ENCODE data around the gene TMEM267.
"Not testable (repeated sequence)": the region's sequence is repeated elsewhere in the genome, so short reads cannot be mapped to it uniquely, and the experiment has no call there.

TMEM267 gene, protein sequence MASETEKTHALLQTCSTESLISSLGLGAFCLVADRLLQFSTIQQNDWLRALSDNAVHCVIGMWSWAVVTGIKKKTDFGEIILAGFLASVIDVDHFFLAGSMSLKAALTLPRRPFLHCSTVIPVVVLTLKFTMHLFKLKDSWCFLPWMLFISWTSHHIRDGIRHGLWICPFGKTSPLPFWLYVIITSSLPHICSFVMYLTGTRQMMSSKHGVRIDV
- total RNA-seq = 7.3 reads per million, percentile 26 among the genes with 10 or more reads in this experiment

DNA sequence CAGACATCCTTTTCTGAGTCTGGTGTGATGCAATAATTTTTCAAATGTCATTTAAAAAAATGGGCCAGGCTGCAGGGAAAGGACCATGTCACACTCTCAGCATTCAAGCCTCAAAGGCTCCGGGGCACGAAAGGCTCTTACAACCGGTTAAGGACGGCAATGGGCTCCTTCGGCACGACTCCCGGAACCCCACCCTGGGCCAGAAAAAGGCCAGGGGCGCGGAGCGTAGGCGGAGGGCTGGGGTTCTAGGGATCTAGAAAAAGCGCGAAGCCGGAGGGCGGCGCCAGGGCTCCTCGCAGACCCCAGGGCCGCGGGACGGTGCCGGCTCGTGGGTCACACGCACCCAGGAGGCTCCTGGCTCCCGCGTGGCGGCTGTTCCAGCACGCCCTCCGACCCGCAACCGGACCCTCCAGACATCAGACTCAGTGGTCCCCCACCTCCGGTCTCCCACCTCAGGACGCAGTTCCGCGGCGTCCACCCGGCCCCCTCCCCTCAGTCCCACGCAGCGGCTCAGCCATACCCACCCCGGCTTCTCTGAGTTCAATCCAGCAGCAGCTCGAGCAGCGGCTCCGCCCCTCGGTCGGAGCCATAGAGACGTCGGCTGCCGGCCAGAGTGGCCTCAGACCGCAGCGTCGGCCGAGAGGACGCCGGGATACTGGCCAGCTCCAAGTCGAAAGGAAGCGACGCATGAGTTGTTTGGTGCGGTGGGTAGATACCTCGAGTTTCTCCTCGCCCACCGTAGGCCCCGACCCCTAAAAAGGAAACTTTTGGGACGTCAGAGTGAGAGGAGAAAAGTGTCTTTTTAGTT, at the start of gene TMEM267:
Gene TMEM267 (minus strand): TSS at position 568 of the 808 bp plus-strand sequence. CDS start 29,896 bp downstream, outside the sequence.
- peak; percentile 71 for DNase-seq

DNA sequence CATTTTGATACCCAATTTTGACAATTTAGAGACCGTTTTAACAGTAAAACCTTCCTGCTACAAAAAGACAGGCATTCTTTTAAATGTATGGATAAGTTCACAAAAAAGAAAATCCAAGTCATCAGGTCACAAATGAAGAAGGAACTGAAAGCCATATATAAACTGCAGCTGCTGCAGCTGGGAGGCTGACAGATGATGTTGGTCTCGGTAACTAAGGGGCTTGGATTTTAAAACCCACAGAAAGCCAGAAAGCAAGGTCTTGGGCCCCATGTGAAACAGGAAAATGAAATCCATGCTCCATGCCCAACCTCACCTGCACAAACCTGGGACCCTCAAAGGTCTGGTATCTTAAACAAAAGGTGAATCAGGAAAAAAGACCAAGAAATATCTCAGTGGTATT, 47.0 kb upstream of the TMEM267 start:
- no peak for DNase-seq

DNA sequence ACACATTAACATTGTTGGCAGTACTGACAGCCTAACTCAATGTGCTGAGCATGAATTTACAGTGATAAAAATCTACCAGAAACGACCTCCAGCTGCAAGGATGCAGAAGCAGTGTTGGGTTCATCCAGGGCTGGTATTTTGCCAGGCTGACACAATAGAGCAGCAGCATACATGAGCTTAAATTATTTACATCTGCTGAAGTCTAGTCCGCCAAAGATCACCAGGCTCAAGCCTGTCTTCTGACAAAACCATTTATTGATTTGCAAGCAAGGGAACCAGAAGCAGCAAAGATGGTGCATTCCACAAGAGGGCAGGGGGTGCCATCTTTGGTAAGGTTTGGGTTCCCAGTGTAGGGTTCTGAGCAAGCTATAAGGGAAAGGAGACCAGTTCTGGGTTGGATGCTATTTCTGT, 40.0 kb upstream of the TMEM267 start:
- no peak for DNase-seq

DNA sequence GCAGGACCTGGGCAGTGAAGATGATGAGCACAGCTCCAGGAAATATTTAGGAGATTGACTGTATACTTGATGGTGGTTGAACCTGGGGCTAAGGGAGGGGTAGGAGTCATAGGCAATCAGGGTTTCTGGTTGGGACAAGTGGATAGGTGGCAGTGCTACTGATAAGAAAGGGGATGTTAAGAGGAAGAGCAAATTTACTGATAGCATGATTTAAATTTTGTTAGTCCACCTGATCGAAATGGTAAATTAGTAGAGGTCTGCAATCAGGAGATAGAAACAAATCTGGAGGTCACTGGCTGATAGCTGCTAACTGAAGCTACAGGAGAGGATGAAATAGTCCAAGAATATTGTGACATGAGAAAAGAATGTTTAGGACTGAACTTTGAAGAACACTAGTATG, 37.0 kb upstream of the TMEM267 start:
- DNase-seq = no peak

DNA sequence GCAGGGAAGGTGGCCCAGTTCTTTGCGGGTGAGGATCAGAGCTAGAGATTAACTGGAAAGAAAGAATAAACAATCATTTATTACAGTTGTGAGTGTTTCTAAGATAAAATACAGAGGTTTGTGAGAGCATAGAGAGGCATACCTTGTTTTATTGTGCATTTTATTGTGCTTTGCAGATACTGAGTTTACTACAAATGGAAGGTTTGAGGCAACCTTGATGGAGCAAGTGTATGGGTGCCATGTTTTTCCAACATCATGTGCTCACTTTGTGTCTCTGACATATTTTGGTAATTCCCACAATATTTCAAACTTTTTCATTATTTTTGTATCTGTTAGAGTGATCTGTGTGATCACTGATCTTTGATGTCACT, 32.0 kb upstream of the TMEM267 start:
- no peak for DNase-seq

DNA sequence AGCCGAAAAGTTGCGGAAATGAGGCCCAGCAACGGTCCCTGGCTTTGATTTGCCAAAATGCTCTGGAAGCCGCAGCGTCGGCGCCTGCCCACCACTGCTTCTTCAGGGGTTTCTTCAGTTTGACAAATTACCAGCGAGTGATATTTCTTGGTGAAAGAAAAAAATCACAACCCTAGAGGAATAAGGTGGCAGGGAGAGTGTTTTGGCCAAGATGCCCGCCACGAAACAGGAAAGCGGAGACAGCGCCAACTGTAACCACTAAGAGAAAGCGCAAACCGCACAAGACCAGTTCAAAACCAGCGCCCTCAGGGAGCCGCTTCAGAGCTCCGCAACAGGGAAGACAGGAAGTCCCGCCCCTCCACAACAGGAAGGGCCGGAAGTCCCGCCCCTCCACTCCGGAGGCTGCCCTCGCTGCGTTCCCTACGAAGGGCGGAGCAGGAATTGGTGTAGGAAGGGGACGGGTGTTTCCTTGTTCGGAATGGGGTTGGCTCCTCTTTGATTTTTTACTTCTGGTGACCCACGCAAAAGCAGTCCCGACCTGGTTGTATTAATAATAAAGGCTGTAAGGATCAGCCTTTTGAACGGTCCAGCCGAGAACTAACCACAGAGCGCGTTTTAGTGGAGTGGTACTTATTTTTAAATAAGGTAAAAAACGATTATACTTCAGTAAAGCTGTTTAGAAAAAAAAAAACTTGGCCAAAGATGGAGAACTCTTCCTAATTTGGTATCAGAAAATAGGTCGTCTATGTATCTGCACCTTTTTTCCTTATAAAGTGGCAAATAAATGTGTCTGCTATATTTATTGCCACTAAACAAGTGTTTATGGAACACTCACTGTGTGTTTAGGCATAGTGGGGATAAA, 31.4 kb upstream of the TMEM267 start, which contains the start of gene C5orf34:
Gene C5orf34 (minus strand): TSS at position 333 of the 862 bp plus-strand sequence. CDS start 5,809 bp downstream, outside the sequence.
- peak; percentile 91 for DNase-seq

DNA sequence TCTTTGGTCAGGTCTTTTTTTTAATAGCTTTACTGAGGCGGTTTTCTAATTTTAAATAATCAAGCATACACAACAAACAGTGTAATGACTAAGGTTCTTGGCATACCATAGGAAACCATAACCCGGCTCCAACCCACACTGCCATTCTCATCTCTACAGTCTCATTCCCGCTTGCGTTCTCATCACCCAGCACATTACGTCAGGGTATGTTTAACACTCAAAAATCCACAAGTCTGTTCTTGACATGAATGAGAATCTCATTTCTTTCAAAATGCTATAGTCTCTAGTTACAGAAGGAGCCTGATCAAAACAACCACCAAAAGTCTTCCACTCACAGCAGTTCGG, 30.8 kb upstream of the TMEM267 start:
- DNase-seq = no peak

DNA sequence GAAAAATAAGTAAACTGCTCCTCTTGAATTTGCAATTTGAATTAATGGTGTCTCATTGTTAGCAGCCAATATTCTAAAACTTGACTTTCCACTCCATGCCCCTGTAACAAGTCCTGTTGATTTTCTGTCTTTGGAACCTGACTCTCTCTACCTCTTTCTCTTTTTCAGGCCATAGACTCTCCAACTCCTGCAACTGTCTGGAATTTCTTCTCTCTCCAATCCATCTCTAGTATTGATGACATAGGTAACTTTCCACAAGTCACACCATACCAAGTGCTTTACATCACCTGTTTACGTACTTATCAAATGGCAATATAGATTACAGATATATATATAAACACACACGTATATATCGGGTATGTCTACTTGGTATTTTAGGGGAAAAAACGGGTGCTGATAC, 30.4 kb upstream of the TMEM267 start:
- no peak for DNase-seq

DNA sequence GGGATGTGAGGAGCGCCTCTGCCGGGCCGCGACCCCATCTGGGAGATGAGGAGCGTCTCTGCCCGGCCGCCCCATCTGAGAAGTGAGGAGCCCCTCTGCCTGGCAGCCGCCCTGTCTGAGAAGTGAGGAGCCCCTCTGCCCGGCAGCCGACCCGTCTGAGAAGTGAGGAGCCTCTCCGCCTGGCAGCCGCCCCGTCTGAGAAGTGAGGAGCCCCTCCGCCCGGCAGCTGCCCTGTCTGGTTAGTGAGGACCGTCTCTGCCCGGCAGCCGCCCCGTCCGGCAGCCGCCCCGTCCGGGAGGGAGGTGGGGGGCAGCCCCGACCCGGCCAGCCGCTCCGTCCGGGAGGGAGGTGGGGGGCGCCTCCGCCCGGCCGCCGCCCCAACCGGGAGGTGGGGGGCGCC, 27.4 kb upstream of the TMEM267 start:
- not testable (repeated sequence) for DNase-seq

DNA sequence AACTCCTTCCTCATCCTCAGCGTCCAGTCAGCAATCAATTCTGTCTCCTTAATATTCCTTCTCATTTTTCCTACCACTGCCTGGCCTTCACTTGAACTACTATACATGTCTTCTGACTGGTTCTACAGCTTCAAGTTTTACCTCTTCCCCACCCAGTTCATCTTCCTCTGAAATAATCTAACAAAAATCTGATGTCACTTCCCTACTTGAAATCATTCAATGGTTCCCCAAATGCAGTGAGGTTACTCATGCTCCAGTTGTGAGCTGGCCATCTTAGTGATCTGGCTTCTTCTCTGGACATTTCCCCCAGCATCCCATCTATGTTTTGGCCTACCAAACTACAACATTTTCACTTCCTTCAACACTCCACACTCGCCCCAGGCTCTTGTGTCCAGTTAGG, 14.9 kb upstream of the TMEM267 start:
- DNase-seq = no peak

DNA sequence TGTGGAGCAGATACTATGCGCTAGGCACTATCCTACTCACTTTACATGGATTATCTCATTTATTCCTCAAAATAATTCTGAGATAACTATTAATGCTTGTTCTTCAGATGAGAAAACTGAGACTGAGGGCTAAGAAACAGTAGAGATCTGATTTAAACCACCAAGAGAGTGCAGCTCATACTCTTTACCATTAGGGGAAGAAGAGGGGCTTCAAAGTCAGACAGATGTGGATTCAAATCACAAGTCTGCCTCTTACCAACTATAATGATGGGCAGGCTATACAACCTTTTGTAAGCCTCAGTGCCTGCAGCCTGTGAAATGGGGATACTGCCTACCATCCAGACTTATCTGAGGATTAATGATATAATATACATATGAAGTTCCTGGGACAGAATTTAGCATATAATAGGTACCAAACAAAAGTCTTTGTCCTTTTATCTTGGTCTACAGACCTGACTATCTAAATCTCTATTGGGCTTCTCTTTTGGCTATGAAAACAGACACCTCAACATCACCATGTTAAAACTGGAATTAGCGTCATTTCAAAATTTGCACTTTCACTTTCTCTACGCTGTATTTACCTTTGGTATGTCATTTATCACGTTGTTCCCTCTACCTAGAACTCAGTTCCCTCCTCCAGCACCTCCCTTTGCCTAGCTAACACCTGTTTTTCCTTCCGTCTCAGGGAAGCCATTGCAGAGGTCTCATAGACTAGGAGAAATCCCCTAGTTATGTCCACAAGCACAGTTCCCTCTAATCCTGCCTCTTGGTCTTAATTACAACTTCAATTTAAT, 13.8 kb upstream of the TMEM267 start:
- DNase-seq = no peak

DNA sequence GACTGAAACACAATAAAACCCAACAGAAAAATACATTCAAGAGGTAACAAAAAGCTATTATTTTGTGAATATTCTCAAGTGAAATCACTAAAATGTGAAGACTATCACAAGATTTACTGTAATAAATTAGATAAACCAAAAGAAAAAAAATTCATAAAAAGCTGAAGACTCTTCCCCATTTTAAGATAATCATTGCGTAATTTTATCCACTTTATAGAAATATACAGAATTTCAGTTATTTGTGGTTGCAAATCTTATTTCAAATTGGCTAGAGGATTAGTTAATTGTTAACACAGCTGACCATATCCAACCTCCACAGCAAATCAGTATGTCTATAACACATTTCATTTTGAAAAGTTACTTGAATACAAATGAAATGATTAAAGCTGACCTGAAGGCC, 7.7 kb upstream of the TMEM267 start:
- DNase-seq = no peak

DNA sequence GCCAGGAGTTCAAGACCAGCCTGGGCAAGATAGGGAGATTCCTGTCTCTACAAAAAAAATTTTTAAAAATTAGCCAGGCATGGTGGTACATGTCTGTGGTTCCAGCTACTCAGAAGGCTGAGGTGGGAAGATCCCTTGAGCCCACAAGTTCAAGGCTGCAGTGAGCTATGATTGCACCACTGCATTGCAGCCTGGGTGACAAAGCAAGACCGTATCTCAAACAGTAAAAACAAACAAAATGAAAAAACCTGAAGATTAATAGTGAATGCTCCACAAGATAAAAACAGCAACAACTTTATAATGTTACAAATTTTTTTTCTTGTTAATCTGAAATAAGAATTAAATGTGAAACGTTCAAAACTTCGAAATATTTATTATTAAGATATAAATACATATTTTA, 2.7 kb upstream of the TMEM267 start:
- DNase-seq = no peak

DNA sequence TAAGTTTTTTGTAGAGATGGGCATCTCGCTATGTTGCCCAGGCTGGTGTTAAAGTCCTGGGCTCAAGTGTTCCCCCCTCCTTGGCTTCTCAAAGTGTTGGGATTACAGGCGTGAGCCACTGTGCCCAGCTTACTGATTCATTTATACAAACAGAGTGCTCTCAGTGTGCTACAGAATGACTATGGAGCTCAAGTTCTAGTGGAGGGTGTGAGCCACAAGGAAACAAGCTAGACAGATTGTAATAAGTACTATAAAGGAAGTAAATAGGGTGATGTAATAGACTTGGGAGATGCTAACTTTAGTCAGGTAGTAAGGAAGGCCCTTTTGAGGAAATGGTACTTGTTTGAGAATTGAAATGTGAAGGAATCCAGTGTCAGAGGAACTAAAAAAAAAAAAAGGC, 1.7 kb upstream of the TMEM267 start:
- no peak for DNase-seq

DNA sequence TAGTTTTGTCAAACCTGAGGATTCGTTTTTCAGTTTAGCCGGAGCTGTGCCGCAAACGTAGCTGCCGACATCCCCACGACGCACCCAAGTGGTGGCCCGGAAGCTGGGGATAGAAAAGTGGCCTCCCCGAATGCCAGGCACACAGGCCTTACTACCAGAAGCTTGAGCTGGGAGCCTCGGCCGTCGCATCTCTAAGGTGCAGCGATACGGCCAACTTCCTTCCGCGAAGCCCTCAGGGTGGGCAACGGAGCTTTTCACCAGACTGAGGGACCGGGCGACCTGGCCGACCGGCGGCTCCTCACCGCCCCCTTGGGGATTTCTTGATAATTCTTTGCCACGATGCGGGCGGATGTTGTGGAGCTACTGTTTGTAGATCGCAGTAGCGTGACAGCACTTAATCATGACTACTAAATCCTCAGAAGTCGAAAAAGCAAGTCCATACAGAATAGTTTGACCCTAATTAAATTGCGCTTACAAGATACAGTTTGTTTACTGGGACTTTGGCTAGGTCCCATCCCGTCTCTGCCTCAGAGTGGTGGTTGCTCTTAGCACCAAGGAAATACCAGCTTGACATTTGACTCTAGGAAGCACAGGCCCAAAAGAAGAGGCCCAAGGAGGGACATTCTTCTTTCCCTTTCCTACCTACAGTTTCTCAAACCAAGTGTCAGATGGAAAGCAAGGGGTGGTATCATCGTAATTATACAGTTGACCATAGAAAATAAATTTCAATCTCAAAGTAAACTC, 613 bp upstream of the TMEM267 start:
- DNase-seq = peak; percentile 75

DNA sequence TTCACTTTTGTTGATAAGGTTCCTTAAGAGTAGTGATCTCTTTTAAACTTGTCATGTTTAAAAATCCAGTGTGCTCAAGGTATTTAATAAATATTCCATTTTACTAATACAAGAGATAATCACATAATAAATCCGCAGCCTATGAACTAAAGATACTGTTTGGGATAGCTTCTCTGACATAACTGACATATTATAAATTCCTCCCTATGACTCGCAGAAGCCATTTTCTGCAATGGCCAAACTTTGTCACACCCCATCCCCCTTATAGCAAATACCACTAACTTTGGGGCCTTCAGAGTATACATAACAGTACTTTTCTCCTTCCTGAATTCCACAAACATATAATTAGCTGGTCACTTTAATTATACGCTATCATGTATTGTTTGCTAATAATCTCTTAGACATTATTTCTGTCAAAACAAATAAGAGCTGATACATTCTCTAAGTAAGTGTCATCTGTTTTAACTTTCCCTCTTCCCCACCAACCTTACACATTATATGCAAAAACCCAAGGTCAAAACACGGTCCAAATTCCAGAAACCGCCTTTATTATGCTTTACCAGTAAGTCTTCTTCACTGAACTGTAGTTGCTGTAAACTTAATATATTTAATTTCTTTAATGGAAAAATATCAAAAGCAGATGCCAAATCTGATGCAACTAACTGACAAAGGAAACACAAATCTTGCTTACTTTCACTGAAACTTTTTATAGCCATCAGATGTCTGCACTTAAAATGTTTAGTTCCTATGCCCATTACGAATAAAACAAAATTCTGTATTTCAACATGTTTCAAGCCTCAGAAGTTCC, 971 bp downstream of the TMEM267 start:
- no peak for DNase-seq

DNA sequence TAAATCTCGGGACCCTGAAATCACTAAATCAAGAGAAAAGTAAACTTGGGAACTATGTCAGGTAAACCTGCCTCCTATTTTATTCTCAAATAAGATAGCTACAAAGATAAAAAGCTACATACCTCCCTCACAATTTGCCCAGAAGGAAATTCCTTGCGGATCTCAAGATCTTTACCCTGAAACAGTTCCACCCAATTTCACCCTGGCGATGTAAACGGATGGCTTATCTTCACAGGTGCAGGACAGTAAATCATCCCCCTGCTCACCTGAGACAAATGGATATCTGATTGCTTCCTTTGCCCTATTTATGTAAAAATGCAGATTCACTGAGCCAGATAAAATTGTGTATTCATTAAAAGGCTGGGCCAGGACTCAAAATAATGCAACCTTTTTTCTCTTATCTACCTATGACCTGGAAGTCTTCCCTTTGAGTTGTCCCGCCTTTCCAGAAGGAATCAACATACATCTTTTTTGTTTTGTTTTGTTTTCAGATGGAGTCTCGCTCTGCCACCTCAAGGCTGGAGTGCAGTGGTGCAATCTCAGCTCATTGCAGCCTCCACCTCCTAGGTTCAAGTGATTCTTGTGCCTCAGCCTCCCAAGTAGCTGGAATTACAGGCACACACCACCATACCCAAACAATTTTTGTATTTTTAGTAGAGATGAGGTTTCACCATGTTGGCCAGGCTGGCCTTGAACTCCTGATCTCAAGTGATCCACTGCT, 13.8 kb downstream of the TMEM267 start:
- no peak for DNase-seq

DNA sequence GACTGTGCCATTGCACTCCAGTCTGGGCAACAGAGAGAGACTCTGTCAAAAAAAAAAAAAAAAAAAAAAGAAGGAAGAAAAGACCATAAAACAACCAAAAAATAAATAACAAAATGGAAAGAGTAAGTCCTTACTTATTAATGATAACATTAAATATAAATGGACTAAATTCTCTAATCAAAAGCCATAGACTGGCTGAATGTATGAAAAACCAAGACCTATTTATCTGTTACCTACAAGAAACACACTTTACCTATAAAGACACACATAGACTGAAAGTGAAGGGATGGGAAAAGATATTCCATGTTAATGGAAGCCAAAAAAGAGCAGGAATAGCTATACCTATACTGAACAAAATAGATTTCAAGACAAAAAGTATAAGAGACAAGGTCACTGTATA, 16.6 kb downstream of the TMEM267 start:
- no peak for DNase-seq

DNA sequence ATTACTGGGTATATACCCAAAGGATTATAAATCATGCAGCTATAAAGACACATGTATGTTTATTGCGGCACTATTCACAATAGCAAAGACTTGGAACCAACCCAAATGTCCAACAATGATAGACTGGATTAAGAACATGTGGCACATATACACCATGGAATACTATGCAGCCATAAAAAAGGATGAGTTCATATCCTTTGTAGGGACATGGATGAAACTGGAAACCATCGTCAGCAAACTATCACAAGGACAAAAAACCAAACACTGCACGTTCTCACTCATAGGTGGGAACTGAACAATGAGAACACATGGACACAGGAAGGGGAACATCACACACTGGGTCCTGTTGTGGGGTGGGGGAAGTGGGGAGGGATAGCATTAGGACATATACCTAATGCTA, 18.2 kb downstream of the TMEM267 start:
- not testable (repeated sequence) for DNase-seq

DNA sequence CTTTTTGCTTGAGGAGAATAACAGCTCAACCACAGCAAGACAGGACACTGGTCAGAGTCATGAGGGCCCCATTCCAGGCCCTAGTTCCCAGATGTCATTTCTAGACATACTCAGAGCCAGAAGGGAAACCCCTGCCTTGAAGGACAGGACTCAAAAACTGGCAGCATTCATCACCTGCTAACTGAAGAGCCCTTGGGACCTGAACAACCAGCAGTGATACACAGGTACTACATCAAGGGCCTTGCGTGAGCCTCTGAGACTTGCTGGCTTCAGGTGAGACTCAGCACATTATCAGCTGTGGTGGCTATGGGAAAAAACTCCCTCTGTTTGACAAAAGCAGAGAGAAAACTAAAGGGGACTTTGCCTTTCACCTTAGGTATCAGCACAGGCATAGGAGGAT, 22.6 kb downstream of the TMEM267 start:
- no peak for DNase-seq

All from effector CD4-positive, alpha-beta T cell (primary cell).